ENCODE measurements around the gene CC2D2B. TPM values are rescaled to one million over a fixed set of nuclear protein-coding genes. Genes with fewer than 3 reads are reported as not detected.

Gene CC2D2B
- total and polyA plus RNA-seq, 2 of the 8 experiments (the other 6 are each of a cell fraction or from before 2014, with no cell fraction given), result 0.09 to 0.71 TPM

- TF ChIP-seq, protein P1, sequence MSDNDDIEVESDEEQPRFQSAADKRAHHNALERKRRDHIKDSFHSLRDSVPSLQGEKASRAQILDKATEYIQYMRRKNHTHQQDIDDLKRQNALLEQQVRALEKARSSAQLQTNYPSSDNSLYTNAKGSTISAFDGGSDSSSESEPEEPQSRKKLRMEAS (IDR thresholded peaks at IDR 0.05), result no peak
- TF ChIP-seq SRF (IDR thresholded peaks at IDR 0.05; ENCODE audit: low read depth, low read length) (no peak), JUN (IDR thresholded peaks at IDR 0.05; ENCODE audit: low read depth, low read length) (no peak), NANOG (IDR thresholded peaks at IDR 0.05; ENCODE audit: insufficient read depth, low read depth, low read length, poor library complexity, severe bottlenecking) (no peak)
Measured at GRCh38 chr10:95925033-95925432, 17.3 kb downstream of the CC2D2B start (continued).

Data from H1 (cell line).